ENCODE results near the gene GPC6.

GRCh38 chr13:94175076-94175475 is 948.5 kb downstream of the GPC6 start:
- TF ChIP-seq CTCF (conservative IDR thresholded peaks at IDR 0.05; ENCODE audit: low read length) (no peak), EZH2phosphoT487 (IDR thresholded peaks at IDR 0.05; ENCODE audit: borderline replicate concordance) (no peak)
